Stimulated activated CD4-positive, alpha-beta T cell treated with anti-CD3 and anti-CD28 coated beads, Interleukin-12 subunit alpha, Interleukin-12 subunit beta, amount 100 ng/mL, for 24 hours (primary cell): ENCODE measurements around the gene PHKB.
A peak's percentile ranks its signal among the peaks of the same experiment; 100 is the strongest.
"Not testable (repeated sequence)": the region's sequence is repeated elsewhere in the genome, so short reads cannot be mapped to it uniquely, and the experiment has no call there.

Source experiments
- DNase-seq, 2 experiments: peaks; one replicate each; pipeline ENCODE4 v3.0.0-alpha.2; 2020; ENCODE audit warnings: low read depth in 2 of 2

Gene PHKB

DNA sequence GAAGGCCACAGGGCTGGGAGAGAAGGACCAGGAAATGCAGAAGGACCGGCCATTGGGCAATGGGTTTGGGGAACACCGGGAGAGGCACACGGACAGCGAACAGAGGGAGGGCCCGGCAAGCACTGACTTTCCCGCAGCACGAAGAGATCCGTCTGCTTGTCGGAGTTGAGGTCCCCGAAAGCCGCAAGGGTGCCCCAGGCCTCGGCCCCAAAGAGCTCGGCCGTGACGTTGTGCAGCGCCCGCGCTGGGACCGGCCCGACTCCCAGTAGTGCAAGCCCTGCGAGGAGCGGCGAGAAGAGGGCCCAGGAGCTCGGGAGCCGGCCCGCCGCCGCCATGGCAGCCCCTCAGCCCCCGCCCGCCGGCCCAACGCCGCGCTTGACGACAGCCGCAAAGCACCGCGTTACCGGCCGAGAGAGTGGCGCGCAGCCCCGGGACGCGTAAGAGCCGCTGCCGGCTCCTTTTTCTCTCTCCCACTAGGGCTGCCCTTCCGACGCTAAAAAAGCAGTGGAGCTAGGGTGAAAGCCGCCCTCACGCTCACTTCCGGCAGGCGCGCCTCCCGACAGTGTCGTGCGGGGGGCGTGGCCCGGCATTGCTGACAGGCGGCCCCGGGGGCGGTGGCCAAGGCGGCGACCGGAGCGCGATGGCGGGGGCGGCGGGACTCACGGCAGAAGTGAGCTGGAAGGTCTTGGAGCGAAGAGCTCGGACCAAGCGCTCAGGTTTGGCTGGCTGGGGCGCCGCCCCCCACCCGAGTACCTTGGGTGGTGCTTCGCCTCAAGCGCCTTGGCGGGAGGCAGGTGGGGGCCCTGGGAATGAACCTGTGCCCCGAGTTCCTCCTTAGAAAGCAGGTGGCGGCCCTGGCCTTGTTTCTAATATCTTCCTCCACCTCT lies at the start of gene PHKB, which contains the start of gene ITFG1:
TSS of gene PHKB (plus strand) at position 621 of the 887 bp plus-strand sequence. CDS start at position 641, 20 bp downstream.
TSS of gene ITFG1 (minus strand) at position 353 of the 887 bp plus-strand sequence. CDS start at position 335, 18 bp downstream.
- peak; percentile 87 to 89 for DNase-seq

DNA sequence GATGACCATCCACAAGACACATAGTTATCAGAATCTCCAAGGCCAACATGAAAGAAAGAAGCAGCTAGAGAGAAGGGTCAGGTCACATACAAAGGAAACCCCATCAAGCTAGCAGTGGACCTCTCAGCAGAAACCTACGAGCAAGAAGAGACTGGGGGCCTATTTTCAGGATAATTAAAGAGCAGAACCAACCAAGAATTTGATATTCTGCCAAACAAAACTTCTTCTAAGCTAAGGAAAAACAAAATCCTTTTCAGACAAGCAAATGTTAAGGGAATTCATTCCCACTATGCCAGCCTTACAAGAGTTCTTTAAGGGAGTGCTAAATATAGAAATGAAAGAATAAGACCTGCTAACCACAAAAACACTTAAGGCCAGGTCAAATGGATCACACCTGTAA lies 48.1 kb upstream of the PHKB start:
- DNase-seq, result no peak

DNA sequence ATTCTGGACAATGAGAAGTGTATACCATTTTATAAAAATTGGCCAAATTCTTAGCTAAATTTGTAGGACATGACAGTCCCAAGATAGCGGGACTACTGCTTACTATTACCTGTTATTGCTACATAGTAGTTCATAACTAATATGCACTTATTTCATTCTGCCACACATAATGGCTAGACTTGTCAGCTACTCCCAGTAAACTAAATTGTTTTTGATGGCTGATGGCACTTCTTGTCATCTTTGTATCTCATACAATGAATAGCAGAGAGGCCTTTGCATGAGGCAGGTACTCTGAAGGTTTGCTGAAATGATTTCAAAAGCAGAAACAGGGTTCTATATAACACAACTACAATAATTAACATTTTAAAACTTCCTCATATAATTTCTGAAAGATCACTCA lies 44.3 kb upstream of the PHKB start:
- DNase-seq, result no peak

DNA sequence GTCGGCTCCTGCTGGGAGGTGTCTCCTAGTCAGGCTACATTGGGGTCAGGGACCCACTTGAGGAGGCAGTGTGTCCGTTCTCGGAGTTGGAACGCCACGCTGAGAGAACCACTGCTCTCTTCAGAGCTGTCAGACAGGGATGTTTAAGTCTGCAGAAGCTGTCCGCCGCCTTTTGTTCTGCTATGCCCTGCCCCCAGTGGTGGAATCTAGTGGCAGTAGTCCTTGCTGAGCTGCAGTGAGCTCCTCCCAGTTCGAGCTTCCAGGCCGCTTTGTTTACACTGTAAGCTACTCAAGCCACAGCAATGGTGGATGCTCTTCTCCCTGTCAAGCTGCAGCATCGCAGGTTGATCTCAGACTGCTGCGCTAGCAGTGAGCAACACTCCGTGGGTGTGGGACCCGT lies 36.3 kb upstream of the PHKB start:
- no peak for DNase-seq

DNA sequence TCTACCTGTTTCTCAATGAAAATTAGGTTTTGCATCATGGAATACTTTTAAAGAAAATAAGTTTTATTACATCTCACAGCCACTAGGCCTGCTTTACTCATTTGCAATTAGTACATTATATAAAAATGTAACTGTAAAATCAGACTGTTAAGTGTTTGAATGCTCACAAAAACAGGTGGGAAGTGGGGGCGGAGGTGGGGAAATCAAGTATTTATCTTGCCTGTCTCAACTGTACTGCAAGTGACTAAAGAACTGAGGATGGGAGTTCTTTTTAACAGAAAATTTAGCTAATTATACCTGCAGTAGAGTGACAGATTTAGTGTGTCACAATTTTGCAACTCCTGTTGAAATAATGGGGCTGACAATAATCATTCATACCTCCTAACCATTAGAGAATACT lies 34.3 kb upstream of the PHKB start:
- no peak for DNase-seq

DNA sequence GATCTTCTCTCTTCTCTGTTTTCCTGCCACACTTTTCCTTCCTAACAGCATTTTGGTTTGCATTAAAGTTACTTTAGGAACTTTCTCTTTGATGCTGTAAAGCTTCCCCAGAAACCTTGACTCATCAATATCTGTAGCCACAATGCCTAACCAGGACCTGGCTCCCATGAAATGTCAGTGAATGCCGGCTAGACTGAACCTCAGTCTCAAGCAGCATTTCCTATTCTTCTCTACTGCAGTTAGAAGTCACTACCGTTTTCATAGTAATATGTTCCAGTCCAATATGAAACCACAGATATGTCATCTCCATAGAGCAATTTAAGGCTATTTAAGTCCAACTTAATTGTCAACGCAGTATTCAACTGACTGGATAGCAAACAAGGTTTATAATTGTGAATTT lies 29.2 kb upstream of the PHKB start:
- DNase-seq, result no peak

DNA sequence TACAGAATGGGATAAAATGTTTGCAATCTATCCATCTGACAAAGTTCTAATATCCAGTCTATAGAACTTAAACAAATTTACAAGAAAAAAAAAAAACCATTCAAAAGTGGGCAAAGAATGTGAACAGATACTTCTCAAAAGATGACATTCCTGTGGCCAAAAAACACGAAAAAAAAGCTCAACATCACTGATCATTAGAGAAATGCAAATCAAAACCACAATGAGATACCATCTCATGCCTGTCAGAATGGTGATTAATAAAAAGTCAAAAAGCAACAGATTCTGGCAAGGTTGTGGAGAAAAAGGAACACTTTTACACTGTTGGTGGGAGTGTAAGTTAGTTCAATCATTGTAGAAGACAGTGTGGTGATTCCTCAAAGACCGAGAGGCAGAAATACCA lies 26.9 kb upstream of the PHKB start:
- not testable (repeated sequence) for DNase-seq

DNA sequence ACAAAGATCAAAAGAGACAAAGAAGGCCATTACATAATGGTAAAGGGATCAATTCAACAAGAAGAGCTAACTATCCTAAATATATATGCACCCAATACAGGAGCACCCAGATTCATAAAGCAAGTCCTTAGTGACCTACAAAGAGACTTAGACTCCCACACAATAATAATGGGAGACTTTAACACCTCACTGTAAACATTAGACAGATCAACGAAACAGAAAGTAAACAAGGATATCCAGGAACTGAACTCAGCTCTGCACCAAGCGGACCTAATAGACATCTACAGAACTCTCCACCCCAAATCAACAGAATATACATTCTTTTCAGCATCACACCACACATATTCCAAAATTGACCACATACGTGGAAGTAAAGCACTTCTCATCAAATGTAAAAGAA lies 21.1 kb upstream of the PHKB start:
- DNase-seq, result not testable (repeated sequence)

DNA sequence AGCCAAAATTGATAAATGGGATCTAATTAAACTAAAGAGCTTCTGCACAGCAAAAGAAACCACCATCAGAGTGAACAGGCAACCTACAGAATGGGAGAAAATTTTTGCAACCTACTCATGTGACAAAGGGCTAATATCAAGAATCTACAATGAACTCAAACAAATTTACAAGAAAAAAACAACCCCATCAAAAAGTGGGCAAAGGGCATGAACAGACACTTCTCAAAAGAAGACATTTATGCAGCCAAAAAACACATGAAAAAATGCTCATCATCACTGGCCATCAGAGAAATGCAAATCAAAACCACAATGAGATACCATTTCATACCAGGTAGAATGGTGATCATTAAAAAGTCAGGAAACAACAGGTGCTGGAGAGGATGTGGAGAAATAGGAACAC lies 18.2 kb upstream of the PHKB start:
- DNase-seq, result not testable (repeated sequence)

DNA sequence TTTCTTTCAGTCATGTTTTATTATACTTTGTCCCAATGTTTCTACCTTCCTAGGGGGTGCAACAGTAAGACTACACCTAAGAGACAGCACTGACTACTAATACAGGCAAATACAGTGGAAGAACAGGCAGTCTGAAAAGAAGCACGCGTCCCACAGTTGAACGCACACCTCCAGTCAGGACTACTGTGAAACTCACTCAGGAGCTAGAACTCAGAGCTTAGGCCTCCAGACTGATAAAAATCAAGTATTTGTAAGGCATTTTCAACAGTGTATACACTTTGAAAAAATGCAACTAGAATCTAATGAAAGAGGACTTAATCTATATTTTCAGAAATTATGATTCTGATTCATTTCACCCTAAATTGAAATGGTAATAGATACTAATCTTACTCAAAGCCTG lies 14.7 kb upstream of the PHKB start:
- no peak for DNase-seq

DNA sequence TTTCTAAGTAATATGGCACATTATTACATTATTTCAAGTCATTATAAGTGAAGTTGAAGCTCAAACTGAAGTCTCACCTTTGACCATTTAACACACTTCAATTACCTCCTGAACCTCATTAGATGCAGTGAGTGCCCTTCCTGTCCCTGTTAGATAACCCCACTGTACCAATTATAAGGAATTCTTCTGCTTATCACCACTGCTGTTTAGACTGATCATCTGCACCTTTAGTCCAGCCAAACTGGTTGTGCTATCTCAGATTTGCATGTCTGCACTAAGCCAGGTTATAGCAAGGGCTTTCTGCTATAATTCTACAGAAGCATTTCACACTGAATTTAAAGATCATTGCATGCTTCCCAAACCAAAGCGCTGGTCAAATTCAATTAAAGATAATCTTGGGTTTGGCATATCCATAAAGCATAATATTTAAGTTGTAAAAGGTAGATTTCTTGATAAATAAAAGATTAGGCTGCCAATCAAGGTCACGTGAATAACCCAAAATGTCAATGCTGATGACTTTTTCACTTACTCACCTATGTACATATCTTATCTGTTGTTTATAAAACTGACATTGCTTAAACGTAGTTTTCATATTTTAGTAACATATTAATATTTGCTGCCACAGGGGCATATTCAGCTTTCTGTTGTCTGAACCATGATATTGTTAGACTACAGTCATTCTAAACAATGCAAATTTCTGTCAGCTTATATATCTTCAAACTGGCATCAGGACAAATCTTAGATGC lies 12.1 kb upstream of the PHKB start:
- no peak for DNase-seq

DNA sequence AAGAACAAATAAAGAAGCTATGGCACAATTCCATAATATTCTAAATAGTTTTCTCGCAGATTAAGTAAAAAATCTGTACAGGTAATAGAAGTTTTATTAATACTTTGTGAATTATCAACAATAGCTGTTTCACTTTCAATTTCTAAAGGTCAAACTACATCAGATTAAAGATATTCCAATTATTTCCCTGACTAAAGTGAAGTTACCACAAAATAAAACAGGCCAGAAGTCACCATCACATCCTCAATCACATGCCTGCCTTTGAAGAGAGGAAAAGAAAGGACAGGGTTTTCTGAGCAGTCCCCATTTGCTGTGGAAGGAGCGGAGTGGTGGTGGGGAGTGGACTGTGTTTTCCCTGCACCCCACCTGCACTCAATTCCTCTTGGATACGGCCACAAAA lies 11.3 kb upstream of the PHKB start:
- no peak for DNase-seq

DNA sequence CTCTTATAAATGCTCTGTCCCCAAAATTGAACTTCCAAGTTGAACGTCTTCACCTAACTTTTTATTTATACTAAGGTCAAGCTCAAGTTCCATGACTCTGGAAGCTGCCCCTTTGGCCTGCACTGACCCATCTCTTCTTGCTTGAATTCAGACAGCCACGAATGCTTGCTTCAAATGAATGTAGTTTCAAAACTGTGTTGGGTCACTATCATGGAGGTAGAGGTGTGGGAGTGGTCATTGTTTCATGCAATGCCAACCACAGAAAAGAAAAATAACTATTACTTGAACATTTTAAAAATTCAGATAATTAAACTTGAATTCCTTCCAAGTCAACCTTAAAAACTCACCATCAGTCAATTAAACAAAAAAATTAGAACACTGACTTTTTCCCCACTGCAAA lies 2.8 kb upstream of the PHKB start:
- no peak for DNase-seq

DNA sequence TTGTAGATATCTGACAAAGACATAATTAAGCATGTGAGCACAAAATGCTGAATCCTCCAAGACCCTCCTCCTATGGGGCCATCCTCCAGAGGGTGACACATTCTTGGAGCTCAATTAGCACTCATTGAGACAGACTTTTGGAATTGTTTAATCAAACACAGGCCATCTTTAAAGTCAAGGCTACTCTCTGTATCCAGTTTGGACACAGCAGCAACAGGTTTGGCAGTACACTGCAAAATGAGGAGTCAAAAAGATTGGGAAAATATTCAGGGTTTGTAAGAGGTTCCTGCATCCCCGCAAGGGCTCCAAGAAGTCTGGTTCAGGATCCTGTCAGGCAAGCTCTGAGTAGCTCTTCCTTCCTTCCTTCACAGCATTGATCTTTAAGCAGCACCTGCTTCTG lies 1.5 kb upstream of the PHKB start:
- DNase-seq, result no peak

DNA sequence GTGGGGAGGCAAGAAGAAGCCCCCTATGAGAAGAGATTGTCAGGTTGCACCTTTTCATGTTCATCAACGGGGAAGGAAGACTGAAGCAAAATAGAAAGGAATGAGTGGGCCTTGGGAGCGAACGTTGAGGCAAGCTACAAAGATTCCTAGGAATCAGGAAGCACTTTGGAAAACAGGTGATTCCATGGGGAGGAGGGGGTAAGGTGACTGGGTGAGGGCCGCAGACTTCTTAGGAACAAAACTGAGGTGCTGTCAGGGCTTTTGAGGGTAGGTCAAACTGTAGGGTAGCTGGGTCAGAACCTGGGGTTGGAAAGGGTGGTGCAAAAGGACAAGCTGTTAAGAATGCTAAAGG lies 796 bp upstream of the PHKB start:
- no peak for DNase-seq

DNA sequence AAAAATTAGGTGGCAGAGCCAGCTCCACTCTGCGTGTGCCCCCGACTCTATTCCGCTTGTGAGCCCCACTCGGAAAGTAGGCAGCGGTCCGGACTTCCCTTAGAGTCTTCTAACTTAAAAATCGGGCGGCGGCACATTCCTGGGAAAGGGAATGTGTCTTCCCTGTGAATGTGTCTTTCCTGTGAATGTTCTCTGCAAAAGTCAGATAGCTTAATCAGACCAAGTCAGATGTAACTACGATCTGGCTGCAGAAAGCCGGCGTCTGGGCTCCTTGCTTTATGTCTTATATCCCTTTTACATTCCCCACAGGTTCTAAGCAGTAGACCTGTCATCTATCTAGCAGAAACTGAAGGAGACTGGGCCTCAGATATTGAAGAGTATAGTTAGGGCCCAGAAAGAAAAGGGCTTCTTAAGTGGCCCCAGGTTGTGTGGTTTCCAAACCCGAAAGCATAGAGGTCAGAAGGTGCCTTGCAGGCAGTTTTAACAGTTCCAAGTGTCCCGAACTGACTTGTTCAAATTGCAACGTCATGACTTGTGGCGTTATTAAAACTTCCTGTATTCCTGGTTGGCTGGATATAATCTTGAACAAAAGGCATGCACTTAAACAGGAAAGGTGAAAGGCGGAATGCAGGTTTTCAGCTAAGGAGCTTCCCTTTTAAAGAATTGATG lies 601 bp downstream of the PHKB start:
- no peak for DNase-seq

DNA sequence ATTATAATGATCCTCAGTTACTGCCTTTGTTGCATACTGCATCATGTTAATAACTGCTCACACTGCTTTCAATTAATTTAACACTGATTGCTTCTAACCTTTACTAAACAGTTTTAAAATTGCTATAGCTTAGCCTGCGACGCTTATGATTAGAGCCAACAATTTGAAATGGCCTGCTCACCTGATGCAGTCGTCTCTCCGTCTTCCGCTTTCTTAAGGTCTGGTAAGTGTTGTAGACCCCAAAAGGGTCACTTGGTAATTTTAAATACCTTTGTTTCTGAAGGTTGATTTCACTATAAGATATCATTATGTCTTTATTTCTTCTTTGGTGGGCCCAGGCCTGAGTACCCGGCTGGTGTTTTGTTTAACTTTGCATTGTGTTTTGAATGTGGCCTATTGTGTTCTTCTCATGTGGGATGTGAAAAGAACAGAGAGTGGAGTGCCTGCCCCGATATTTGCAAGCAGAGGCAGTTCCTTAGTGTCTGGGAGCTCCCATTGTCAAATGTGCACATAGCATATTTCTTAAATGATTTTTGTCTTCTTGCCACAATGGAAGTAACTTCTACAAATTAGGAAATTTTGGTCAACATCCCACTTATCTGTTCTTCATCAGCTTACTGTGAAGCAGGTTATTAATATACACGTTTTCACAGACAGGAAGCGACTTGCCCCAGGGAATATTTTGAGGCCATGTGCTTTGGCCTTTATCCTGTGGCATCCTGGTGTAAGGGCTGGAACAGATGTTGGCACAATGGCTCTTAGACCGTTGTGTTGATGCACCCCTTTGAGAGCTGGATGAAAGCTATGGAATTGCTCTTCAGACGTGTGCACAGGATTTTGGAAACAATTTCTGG lies 2.9 kb downstream of the PHKB start:
- no peak for DNase-seq

DNA sequence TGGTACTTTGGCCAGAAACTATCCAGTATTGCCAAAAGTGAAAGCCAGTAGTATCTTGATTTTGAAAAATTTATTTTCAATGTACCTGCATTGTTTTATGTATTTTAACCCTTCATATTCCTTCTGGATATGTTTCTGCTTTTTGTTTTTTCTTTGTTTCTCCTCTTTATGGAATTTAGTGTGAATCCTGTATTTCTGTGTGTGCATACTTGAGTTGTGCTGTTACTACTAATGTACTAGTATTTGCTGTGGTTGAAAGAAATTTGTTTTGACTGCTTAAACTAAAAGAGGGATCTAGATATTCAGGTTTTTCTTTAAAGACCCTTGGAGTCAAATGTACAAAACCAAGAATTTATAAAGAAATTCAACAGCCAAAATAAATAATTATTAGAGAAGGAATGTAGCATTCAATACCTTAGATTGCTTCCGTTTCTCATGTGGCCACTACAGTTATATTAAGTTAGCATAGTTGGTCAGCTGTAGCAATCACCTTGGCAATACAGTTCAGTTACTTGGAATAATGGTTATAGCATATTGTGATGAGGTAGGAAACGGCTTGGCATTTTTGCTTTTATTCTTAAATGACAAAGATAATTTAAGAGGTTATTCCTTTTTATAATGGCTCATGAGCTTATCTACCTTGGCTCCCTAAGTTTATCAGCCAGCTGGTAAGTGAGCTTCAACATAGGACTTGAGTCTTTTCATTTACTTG lies 4.9 kb downstream of the PHKB start:
- DNase-seq, result no peak

DNA sequence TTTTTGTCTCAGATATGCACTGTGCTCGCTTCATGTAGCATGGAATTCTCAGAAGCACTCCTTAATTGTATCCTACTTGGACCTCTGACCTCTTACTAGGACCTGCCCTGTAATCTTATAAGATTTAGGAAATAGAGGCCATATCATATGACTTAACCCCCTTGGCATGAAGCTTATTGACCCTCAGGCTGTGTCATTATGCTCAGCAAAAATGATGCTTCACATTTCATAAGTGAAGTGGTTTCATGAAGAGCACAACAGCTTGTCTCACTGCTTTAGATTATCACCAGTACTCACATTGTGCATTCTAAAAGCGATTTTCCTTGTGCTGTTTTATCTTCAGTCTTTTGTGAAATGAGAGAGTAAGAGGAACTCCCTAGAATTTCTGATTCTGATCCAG lies 6.4 kb downstream of the PHKB start:
- DNase-seq, result no peak

DNA sequence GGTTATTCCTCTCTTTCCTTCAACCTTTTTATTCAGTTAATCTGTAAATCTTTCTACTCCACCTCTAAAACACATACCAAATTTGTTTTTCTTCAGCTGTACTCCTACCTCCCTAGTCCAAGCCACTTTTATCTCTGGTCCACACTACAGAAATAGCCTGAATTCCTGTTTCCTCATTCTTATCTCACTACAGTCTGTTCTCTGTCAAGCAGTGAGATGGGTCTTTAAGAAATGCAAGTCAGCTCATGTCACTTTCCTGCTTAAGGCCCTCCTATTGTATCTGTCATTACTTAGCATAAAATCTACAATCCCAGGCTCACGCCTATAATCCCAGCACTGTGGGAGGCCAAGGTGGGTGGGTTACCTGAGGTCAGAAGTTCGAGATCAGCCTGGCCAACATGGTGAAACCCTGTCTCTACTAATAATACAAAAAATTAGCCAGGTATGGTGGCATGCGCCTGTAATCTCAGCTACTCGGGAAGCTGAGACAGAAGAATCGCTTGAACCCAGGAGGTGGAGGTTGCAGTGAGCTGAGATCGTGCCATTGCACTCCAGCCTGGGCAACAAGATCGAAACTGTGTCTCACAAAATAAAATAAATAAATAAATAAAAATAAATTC lies 7.0 kb downstream of the PHKB start:
- not testable (repeated sequence) for DNase-seq
